ENCODE results near the gene DENND2A. TPM values are rescaled to one million over a fixed set of nuclear protein-coding genes. Genes with fewer than 3 reads are reported as not detected.
A peak's percentile ranks its signal among the peaks of the same experiment; 100 is the strongest.
"Not testable (repeated sequence)": the region's sequence is repeated elsewhere in the genome, so short reads cannot be mapped to it uniquely, and the experiment has no call there.

DENND2A gene, protein sequence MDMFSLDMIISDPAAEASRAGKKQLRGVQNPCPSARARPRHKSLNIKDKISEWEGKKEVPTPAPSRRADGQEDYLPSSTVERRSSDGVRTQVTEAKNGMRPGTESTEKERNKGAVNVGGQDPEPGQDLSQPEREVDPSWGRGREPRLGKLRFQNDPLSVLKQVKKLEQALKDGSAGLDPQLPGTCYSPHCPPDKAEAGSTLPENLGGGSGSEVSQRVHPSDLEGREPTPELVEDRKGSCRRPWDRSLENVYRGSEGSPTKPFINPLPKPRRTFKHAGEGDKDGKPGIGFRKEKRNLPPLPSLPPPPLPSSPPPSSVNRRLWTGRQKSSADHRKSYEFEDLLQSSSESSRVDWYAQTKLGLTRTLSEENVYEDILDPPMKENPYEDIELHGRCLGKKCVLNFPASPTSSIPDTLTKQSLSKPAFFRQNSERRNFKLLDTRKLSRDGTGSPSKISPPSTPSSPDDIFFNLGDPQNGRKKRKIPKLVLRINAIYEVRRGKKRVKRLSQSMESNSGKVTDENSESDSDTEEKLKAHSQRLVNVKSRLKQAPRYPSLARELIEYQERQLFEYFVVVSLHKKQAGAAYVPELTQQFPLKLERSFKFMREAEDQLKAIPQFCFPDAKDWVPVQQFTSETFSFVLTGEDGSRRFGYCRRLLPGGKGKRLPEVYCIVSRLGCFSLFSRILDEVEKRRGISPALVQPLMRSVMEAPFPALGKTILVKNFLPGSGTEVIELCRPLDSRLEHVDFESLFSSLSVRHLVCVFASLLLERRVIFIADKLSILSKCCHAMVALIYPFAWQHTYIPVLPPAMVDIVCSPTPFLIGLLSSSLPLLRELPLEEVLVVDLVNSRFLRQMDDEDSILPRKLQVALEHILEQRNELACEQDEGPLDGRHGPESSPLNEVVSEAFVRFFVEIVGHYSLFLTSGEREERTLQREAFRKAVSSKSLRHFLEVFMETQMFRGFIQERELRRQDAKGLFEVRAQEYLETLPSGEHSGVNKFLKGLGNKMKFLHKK
- 1.8 and 2.2 TPM in 2 replicates for total RNA-seq (2014; rRNA removed; shearing (Covaris generic))
- polyA plus RNA-seq (2015; cell fraction: cytosol; rRNA removed) = 3.2 and 3.6 TPM in 2 replicates
- 5.1 and 5.3 TPM in 2 replicates for polyA plus RNA-seq (2015; cell fraction: nucleus; rRNA removed)

DNA sequence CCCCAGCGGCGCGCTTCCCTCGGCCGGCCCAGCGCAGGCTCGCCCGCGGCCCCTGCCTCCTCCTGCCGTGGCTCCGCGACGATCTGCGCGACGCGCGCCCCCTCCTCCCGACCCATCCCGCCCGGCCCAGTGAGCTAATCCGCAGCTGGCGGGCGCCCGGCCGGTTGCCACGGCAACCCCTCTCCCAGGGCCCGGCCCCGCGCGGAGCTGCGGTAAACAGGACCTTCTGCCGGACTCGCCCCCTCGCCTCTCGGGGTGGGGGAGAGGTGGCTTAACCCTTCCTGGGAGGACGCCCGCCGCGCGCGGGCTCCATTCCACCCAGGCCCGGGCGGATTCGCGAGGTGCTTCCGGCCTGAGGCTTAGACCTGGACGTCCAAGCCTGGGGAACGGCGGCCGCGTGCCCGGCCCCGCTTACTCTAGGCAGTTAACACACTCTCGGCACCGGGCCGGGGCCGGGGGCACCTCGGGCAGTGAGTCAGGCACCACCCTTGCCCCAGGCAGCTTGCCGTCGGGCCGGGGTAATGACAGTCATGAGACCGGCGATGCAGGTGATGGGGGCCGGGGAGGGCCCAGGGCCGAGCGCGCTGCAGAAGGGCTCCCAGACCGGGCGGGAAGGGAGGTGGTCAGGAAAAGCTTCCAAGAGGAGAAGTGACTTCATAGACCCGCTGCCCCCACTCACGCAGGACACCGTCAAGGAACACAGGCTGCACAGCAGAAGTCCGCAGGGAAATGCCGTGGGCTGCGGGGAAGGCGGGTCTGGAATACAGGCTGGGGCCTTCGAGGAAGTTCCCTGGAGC, at the start of gene DENND2A:
DENND2A (minus strand) TSS at position 87 of the 797 bp plus-strand sequence. CDS start 38,416 bp downstream, outside the sequence.
- DNase-seq (ENCODE audit: low read depth) = peak; percentile 41

DNA sequence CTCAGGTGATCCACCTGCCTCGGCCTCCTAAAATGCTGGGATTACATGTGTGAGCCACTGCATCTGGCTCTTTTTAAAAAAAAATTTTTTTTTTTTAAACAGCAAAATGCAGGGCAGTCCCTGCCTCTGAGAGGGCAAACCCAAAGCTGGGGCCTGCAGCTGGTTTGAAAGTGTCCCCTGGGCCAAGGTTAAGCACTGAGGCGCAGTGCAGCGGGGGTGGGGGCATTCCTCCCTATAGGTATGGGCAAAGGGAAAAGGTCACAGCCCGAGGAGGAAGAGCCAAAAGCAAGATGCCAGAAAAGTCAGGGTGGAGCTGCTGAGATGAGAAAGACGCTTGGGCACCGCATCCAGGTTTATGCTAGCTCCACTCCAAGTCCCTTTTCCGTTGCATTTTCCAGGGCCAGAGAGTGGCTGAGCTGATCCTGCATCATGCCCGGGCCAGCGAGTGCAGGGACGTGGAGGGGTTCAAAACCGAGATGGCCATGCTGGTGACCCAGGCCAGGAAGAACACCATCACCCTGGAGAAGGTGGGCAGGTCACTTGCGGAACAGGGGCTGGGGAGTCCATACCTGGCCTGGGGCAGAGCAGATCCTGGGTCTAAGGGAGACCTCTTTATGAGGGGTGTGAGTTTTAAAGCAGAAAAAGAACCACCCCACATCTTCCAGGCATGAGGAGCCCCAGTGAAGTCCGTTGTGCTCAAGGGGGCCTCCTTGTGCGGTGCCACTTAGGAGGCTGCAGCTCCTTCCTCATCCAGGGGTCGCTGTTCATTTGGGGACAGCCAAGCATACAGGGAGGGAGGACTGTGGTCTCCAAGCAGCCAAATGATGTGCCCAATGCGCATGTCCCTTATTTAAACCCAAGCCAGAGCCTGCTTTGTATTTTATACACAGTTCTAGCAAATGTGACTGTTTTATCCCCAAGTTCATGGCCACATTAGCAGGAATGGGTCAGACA, 48.9 kb upstream of the DENND2A start:
- no peak for DNase-seq (ENCODE audit: low read depth)

- DNase-seq (ENCODE audit: low read depth) = no peak
Measured at GRCh38 chr7:140688341-140688740, 47.7 kb upstream of the DENND2A start.

DNA sequence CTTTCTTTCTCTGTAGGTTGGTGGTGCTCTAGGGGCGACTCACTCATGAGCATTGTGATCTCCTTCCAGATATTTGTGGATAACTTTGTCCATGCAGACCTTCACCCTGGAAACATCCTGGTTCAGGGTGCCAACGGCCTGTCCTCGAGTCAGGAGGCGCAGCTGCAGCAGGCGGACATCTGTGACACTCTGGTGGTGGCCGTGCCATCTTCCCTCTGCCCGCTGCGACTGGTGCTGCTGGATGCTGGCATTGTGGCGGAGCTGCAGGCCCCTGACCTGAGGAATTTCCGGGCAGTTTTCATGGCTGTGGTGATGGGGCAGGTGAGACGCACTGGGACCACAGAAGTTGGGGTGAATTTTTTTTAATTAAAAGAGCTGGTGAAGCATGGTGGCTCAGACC, 46.3 kb upstream of the DENND2A start:
- no peak for DNase-seq (ENCODE audit: low read depth)

DNA sequence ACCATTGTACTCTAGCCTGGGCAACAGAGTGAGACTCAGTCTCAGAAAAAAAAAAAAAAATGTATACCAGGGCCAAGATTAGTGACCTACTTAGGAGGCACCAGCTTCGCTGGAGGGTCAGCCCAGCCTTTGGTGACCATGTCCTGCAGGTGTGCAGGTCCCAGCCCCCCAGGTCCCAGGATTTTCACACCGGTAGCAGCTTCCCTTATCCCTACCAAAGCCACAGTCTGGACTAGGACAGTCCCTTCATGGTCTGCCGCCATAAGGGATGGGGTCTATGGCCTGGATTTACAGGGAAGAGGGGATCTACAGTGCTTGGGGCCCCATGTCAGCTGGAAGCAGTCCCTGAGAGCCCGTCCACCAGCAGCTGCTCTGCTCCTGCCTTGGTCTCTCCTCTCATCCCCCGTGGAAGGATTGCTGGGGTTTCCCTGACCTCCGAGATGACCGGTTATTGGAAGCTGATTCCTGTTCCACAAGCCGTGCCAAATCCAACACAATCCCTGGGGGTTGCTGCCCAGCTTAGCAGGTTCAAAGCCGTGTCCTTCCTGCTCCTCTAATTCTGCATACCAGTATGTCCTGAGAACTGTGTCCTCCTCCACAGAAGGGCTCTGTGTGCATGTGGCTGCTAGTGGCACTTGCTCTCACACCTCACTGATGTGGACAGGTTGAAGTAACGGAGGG, 44.9 kb upstream of the DENND2A start:
- no peak for DNase-seq (ENCODE audit: low read depth)

DNA sequence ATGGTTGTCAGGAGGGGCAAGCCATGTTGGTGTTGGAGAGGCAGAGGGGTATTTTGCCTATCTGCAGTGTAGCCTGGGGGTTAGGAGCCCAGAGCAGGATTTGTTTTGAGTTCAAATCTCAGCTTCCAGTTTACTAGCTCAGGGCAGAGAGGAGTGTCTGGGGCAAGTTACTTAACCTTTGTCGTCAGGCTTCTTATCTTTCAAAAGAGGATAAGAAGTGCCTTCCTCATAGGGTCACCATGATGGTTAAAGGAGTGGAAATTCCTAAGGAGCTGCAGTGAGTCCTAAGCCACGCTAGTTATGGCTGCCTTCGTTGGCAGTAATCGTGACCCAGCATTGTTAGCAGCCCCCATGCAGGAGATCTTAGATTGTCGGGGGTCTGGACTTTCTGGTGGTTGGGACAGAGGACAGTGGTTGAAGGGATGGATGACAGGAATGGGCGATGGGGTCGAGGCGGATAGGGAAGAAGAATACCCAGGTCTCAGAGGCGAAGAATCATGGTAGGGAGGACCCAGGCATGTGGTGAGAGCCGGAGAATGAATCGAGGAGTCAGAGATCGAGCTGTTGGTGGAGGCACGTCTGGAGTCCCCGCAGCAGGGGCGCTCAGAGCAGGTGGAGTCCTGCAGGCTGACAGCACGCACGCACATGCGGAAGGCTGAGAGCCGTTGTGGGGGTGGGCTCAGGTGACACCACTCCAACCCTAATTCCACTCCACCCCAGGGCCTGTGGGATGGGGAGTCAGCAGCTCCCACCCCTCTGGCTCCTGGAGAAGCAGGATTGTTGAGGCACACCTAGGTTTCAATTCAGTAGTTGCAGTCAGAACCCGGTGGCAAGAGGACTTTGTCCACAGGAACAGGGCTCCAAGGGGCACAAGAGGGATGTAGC, 43.7 kb upstream of the DENND2A start:
- DNase-seq (ENCODE audit: low read depth) = no peak

DNA sequence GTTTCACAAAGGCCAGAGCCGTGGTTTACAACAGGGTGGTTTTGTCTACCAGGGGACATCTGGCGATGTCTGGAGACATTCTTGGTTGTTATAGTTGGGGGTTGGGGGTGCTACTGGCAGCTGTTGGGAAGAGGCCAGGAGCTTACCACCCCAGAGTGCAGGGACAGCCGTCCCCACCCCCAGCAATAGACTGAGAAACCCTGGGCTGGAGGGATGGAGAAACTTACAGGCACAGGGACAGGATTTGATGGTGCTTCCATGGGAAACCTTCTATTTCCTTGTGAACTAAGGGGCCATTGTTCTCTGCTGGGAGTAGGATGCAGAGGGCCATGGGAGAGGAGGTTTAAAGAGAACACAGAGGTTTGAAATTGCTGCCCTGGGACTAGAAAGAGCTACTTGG, 43.0 kb upstream of the DENND2A start:
- DNase-seq (ENCODE audit: low read depth) = no peak

DNA sequence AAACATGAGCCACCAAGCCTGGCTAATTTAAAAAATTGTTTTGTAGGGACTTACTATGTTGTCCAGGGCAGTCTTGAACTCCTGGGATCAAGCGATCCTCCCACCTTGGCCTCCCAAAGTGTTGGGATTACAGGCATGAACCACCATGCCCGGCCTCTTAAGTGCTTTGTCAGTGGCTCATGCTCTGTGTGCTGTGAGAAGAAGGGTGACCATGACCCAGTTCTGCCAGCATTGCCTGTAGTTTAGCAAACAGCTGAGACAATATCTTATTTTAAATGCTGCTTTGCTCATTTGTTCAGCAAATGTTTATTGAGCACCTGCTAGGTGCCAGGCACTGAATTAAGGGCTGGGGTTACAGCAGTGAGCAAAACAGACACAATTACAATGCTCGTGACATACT, 41.2 kb upstream of the DENND2A start:
- no peak for DNase-seq (ENCODE audit: low read depth)

GRCh38 chr7:140680886-140681285, 40.3 kb upstream of the DENND2A start:
- no peak for DNase-seq (ENCODE audit: low read depth)

DNA sequence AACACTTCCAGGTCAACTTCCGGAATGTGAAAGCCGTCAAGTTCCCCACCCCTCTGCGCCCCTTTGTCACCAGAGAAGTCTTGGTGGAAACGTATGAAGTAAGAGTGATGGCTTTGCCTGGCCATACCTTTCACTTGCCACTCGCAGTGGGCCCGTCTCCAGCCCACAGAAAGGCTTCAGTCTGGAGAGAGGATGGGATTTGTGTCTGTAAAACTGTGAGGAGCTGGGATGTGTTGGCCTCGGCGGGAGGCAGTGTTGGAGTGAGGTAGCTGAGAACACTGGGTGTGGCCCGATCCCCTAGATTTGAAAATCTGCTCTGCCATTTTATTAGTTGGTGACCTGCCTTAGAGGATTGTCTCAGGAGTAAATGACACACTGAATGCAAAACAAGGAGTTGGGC, 38.6 kb upstream of the DENND2A start:
- no peak for DNase-seq (ENCODE audit: low read depth)

DNA sequence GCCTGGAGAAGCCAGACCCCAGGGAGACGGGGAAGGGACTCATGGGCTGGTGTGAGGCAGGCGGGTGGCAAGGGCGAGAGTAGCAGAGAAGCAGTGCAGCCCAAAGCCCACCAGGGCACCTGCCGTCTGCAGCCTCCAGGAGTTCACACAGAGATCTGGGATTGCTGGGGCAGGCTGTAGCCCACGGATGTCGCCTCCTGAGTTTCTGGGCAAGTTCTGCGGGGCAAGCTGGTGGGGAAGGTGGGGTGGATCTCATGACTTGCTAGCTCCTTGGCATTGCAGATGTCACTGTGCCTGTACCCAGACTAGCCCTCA, 38.2 kb upstream of the DENND2A start:
- DNase-seq (ENCODE audit: low read depth) = no peak

DNA sequence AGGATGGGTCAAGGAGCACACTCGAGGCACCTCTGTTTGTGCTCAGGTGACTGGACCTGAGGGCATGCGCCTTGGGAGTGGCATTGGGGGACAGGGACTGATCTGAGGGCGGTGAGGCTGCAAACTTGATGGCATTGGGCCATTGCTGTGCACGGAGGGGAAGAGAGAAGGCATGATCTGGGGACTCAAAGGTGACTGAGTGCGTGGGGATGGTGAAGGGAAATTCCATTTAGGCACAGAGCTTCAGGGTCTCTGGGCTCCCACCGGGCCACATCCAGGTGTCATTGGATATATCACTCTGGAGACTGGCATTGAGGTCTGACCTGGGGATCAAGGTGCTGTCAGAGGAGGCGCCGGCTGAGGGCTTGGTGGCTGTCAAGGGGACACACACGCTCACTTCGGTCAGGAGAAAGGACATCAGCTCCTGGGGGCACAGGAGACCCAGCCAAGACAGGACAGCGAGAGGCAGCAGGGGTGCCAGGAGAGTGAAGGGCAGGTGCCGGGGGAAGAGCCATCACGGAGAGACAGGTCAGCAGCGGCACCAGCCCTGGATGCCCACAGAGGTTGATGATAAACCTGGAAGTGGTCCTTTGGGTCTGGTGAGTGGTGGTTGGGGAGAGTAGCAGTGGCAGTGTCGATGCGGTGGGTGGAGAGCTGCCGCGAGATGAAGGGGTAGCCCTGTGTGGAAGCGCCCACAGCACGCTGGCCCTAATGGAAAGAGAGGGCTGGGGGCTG, 37.6 kb upstream of the DENND2A start:
- no peak for DNase-seq (ENCODE audit: low read depth)

GRCh38 chr7:140677496-140677895, 36.9 kb upstream of the DENND2A start:
- no peak for DNase-seq (ENCODE audit: low read depth)

GRCh38 chr7:140676956-140677355, 36.3 kb upstream of the DENND2A start:
- DNase-seq (ENCODE audit: low read depth) = not testable (repeated sequence)

- DNase-seq (ENCODE audit: low read depth) = no peak
Measured at GRCh38 chr7:140676306-140676705, 35.7 kb upstream of the DENND2A start.

DNA sequence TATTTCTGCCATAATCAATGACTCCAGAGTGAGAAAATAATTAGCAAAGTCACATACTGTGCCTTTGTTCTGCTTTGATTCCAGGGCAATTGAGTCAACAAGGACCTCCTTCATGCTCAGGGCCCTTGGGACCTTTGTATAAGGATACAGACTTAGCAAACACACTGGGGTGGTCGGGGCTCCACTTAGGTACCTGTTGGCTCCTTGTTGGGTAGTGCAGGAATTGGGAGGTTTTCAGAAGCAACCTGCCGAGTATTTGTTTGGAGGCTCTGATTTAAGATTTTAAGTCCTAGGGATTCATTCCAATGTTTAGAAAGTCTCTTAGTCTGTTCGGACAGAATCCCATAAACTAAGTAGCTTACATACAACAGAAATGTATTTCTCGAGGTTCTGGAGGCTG, 35.1 kb upstream of the DENND2A start:
- DNase-seq (ENCODE audit: low read depth) = no peak

DNA sequence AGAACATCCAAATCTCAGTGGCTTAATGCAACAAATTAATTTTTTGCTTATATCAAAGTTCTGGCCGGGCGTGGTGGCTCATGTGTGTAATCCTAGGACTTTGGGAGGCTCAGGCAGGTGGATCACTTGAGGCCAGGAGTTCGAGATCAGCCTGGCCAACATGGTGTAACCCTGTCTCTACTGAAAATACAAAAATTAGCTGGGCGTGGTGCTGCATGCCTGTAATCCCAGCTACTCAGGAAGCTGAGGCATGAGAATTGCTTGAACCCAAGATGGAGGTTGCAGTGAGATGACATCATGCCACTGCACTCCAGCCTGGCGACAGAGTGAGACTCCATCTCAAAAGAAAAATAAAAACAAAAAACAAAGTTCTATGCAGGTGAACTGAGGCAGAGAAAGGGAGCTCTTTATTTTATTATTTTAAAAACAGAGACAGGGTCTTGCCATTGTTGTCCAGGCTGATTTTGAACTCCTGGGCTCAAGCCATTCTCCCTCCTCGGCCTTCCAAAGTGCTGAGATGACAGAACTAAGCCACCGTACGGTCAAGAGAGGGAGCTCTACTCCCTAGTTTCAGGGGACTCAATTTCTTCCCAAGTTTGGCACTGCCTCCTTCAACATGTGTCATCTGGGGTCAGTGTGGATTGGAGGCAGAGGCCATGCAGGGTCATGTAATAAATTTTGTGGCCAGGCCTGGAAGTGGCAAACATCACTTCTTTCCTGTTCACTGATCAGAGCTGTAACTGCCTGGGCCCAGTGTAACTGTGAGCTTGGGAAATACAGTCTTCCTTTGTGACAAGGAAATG, 34.5 kb upstream of the DENND2A start:
- peak; percentile 47 for DNase-seq (ENCODE audit: low read depth)

All from HT1080 (cell line).